ENCODE data around the gene PTPRO.
A peak's percentile ranks its signal among the peaks of the same experiment; 100 is the strongest.

The PTPRO gene

DNA sequence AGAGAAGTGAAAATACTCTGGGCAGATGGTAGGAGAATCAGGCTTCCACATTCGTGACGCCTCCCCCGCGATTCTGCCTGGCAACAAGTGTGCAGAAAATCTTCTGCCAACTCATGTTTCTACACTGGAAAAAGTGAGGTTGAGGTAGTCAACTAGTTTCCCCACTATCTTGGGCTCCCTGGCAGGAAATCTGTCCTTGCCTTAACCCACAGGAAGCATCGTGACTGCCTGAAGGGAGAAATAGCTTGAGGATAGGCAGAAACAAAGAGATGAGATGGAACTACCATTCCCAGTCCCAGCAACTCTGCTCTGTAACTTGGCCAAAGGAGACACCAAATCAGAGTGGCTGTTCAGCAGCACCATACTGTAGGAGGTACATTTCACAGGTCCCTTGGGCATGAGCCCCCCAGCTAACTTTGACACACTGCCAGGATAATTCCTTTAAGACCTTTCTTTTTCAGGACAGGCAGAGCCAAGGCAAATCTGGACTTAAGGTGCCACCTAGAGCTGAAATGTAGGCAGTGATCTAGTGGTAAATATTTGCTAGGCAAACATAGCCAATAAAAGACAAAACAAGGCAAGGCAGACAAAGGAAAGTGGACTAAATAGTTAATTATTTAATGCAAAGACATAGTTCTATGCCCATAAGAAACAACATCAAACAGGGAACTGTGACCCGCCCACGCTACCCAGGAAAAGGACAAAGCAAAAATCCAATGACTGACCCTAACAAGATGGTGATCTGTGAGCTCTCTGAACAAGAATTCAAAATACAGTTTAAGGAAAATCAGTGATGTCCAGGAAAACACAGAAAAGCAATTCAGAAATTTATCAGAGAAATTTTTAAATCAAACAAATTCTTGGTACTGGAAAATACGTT, 205.1 kb downstream of the PTPRO start:
- DNase-seq (ENCODE audit: low read depth) = no peak

DNA sequence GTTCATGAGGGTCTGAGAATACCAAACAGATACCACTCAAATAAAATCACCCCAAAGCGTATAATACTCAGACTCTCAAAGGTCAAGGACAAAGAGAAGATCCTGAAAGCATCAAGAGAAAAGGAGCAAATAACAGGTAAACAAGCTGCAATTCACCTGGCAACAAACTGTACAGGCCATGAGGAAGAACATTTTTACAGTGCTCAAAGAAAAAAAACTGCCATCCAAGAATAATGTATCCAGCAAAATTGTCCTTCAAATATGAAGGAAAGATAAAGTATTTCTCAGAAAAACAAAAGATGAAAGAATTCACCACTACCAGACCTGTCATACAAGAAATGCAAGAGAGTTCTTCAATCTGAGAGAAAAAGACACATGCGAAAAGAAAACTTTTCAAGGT, 206.4 kb downstream of the PTPRO start:
- DNase-seq (ENCODE audit: low read depth) = no peak

- DNase-seq (ENCODE audit: low read depth) = no peak
These were observed 208.1 kb downstream of the PTPRO start for GRCh38 chr12:15530361-15530760.

DNA sequence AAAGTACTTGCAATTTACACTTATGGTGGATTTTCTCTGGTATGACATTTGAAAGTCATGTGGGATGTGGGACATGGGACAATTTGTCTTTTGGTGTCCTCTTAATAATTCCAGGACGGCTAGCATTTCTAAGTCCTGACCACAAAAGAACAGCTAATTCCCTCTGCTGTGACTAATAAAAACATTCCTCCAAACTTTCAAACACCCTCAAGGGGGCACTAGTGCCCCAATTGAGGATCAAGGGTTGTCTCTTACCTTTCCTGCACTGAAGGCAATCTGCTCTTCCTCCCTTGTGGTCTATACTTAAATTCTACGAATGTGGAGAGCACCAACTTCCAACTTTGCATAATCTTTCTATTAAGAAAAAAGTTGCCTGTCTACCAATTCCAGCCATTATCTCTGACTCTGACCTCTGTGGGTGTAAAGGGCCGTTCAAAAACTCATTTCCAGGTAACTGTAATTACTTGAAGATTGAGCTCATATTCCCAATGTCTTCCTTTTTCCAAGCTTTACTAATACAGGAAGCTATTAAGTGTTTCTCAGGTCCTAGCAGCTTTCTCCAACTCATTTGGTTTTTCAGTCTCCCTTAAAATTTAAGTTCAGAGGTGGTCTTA, 210.2 kb downstream of the PTPRO start:
- DNase-seq (ENCODE audit: low read depth) = peak; percentile 9

GRCh38 chr12:15534322-15534721, 212.0 kb downstream of the PTPRO start:
- DNase-seq (ENCODE audit: low read depth) = no peak

- DNase-seq (ENCODE audit: low read depth) = no peak
These were observed 212.6 kb downstream of the PTPRO start for GRCh38 chr12:15534874-15535273.

- DNase-seq (ENCODE audit: low read depth) = no peak
These were observed 213.1 kb downstream of the PTPRO start for GRCh38 chr12:15535352-15535781.

GRCh38 chr12:15536446-15536845, 214.1 kb downstream of the PTPRO start:
- DNase-seq (ENCODE audit: low read depth) = no peak

GRCh38 chr12:15538881-15539280, 216.6 kb downstream of the PTPRO start:
- no peak for DNase-seq (ENCODE audit: low read depth)

DNA sequence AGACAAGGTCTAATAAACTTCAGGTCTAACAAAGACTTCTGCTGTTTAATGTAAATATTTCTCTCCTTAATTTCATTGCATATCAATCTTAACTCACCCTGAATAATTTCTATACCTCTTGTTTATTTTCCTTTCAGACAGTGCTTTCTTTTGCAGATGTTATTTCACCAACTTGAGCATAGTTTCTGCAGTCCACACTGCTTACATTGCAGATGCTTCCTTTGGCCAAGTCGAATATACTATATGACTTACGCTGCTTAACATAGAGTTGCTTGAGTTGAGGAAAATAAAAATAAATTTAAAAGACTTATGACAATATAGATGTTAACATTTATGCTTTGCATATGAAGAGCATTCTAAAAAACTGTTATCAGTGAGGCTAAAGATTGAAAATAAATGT, 217.7 kb downstream of the PTPRO start:
- no peak for DNase-seq (ENCODE audit: low read depth)

DNA sequence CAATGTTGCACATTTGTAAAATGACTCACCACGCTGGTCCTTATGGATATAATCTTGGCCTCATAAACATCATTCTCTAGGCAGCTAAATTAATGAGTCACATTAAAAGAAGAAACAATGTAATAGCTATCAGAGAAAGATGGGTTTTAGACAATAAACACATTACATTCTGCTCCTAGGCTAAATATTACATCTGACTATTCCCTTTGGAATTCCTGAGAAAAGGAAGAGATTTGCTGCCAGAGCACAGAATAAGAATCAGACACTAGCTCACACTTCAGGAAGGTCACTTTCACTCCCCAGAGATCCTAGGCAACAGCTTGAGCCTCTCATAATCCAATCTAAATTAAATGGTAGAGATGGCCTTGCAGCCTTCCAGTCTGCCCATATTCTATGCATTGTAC, 218.2 kb downstream of the PTPRO start:
- no peak for DNase-seq (ENCODE audit: low read depth)

- DNase-seq (ENCODE audit: low read depth) = no peak
These were observed 219.8 kb downstream of the PTPRO start for GRCh38 chr12:15541996-15542631.

DNA sequence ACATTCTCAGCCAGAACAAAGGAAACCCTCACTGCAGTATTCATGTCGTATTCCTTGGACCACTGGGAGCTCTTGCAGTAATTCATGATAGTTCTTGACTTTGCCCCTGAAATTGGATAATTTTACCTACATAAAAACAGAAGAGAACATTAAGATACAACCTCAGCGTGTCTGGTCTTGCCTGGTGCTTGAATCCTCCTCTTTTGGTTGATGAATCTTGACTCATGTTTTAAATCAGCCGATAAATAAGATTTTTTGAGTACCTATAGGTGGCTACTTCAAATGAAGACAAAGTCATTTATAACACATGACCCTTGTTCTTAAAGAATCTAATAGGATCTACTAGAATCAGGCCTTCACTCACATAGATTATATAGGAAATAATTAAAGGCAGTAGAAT, 221.0 kb downstream of the PTPRO start:
- DNase-seq (ENCODE audit: low read depth) = no peak

DNA sequence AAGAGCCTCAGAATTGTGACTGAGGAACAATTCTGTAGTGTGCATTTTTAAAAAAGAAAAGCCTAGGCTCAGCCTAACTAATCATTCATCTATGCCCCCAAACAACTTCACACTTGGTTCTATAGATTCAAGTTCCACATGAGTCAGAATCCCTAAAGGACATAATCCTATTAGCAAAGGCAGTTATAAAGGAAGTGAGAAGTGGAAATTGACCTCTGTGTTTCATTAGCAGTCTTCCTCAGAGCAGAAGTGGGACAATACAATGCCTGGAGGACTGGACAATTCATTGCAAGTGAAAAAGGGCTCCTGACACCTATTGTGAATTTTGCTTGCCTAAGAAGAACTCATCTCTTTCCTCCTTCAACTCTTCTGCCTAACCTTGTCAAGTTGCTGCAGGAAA, 222.3 kb downstream of the PTPRO start:
- no peak for DNase-seq (ENCODE audit: low read depth)

DNA sequence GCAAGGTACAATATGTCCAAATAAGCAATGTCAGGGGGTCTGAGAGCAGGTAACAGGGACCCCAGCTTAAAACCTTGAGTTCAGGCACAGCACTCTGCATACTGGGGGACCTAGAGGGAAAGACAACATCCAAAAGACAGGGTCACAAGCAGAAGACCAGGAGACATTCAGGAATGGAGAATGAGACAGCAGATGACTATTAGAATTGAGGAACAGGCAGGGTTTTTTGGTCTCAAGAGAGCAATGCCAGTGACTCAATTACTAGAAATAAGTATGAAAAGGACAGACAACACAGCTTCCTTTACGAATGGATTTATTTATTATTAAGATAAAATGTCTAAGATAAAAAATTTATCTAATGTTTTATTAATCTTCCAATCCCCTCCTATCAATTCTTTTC, 223.0 kb downstream of the PTPRO start:
- no peak for DNase-seq (ENCODE audit: low read depth)

DNA sequence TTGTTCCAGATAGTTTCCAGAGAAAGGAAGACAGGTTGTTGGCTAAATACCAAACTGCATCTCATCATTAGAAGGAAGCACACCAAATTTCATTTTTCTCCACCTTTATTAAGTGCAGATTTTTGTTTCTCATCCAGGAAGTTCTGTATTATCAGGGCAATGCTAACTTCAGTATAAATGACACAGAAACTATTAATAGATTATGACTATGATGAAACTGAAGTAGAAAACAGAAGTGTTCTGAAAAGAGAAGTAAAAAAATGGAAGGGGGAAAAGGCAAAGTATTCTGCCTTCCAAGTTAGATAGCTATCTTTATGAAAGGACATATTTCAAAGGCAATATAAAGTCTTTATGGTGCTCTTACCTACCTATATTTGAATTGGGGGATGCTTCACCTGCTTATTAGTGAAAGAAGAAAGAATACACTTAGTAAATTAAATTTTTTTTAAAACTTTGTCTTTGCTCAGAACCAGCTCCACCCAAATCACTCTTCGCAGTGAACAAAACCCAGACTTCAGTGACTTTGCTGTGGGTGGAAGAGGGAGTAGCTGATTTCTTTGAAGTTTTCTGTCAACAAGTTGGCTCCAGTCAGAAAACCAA, 223.9 kb downstream of the PTPRO start:
- DNase-seq (ENCODE audit: low read depth) = no peak

DNA sequence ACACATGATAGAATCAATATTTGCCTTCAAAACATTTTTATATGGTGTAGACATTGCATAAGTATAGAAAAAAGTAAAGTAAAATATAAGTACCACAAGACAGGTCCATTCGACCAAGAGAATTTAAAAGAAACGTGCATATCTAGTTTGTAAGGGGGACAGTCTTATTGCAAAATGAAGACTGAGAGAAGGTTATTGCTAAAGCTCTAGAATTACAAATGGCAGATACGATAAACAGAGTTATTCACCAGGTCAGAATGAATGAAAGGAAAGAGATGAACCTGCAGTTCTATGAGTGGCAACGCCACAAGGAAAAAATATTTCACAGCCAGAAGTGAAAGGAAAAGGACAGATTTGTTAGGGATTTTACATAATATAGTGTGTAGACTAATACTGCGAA, 224.8 kb downstream of the PTPRO start:
- no peak for DNase-seq (ENCODE audit: low read depth)

DNA sequence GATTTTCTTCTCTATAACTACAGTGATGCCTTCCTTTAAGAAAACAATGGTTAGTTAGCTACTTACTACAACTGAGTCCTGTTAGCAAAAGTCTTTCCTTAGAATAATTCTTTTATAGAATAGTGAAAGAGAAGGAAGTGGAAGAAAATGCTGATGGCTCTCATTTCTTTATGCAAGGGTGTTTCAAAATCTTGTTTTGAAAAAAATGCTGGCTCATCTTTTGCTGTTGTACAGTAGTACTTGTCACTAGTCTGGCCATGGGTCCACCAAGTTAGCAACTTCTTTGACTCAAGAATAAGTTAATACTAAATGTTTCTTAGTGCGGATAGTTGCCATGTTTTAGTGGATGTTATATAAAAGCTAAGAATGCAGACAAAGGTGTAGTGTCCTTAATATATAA, 225.4 kb downstream of the PTPRO start:
- no peak for DNase-seq (ENCODE audit: low read depth)

- DNase-seq (ENCODE audit: low read depth) = no peak
These were observed 228.5 kb downstream of the PTPRO start for GRCh38 chr12:15550793-15551192.

GRCh38 chr12:15555446-15555845, 233.1 kb downstream of the PTPRO start:
- DNase-seq (ENCODE audit: low read depth) = no peak

GRCh38 chr12:15556411-15557102, 234.2 kb downstream of the PTPRO start:
- no peak for DNase-seq (ENCODE audit: low read depth)

- DNase-seq (ENCODE audit: low read depth) = no peak
These were observed 236.7 kb downstream of the PTPRO start for GRCh38 chr12:15558915-15559528.

Measured in stimulated activated CD8-positive, alpha-beta memory T cell treated with anti-CD3 and anti-CD28 coated beads, Interleukin-15, amount 100 ng/mL, for 1 hour (primary cell).